Endothelial cell of umbilical vein (primary cell): ENCODE measurements around the gene TMEM229B. TPM values are rescaled to one million over a fixed set of nuclear protein-coding genes. Genes with fewer than 3 reads are reported as not detected.

Source experiments
- BruUV-seq: library from RNA; stranded (reverse); fragments of 400-500 nt; replicated peaks from 2 replicates; lab custom pipeline; 2021; lab: Mats Ljungman, UMichigan
- CTCF ChIA-PET: fragments of 300-600, 350-600 bp; sonication (Branson Sonifier 250); formaldehyde crosslinking; loops from one replicate; lab custom pipeline; 2021; ENCODE audit warnings: antibody characterized with exemption, inconsistent platforms; lab: Charles Lee
- POLR2A ChIA-PET: fragments of 300-600, 350-600 bp; sonication (Branson Sonifier 250); formaldehyde crosslinking; loops from one replicate; lab custom pipeline; 2021; ENCODE audit warnings: antibody characterized with exemption, inconsistent platforms; lab: Charles Lee
- DNase-seq: peaks from one replicate; pipeline ENCODE4 v3.0.0-alpha.2; 2011; ENCODE audit warnings: low read depth, low spot score
- FAIRE-seq: peaks from 2 replicates; lab custom pipeline; 2011; peaks lifted over from hg19 to GRCh38; lab: Jason Lieb, UNC
- H2AFZ ChIP-seq: 2 replicates; pipeline ENCODE4 v1.6.0; 2012; ENCODE audit warnings: low read depth, low read length, control low read depth, inconsistent platforms
- H3K27ac ChIP-seq: 2 replicates; pipeline ENCODE4 v1.5.1; 2011; ENCODE audit warnings: low read depth, mild to moderate bottlenecking, control low read depth, low read length, moderate library complexity; ENCODE audit not compliant: insufficient read depth
- H3K27me3 ChIP-seq, 2 experiments: 2 replicates each; pipeline versions ENCODE4 v1.6.0 to v1.6.1; 2011; ENCODE audit warnings: low read length in 2 of 2, mixed read lengths in 1 of 2; ENCODE audit not compliant: control insufficient read depth in 2 of 2, insufficient read depth in 2 of 2
- H3K36me3 ChIP-seq, 2 experiments: 2 replicates in 1 of 2; 3 replicates in 1 of 2; pipeline ENCODE4 v1.5.1; 2011; ENCODE audit warnings: low read length in 2 of 2, mild to moderate bottlenecking in 1 of 2, moderate library complexity in 1 of 2; ENCODE audit not compliant: control insufficient read depth in 2 of 2, insufficient read depth in 2 of 2; ENCODE audit errors: extremely low read depth in 1 of 2
- H3K4me1 ChIP-seq: 3 replicates; pipeline ENCODE4 v1.5.1; 2011; ENCODE audit warnings: mild to moderate bottlenecking, low read length; ENCODE audit not compliant: control insufficient read depth, insufficient read depth; ENCODE audit errors: extremely low read depth
- H3K4me2 ChIP-seq: 2 replicates; pipeline ENCODE4 v1.6.1; 2011; ENCODE audit warnings: low read length, control low read depth, mixed read lengths; ENCODE audit not compliant: insufficient read depth
- H3K4me3 ChIP-seq, 3 experiments: fragments of 200-600 bp in 1 of 3; sonication (generic), shearing (Covaris generic) in 1 of 3; replicated peaks in 1 of 3; 2 replicates each; pipeline ENCODE4 v1.5.1; 2011 to 2016; ENCODE audit warnings: control low read depth in 3 of 3, low read length in 3 of 3, mild to moderate bottlenecking in 2 of 3, inconsistent platforms in 1 of 3, low read depth in 1 of 3, moderate library complexity in 1 of 3; ENCODE audit not compliant: insufficient read depth in 1 of 3
- H3K79me2 ChIP-seq: 2 replicates; pipeline ENCODE4 v1.6.0; 2012; ENCODE audit warnings: low read length, inconsistent platforms; ENCODE audit not compliant: control insufficient read depth, insufficient read depth
- H3K9ac ChIP-seq: replicated peaks from 2 replicates; pipeline ENCODE3; 2011; ENCODE audit warnings: low read length, control low read depth; ENCODE audit not compliant: insufficient read depth; ENCODE audit errors: extremely low read depth
- H3K9me1 ChIP-seq: replicated peaks from 3 replicates; pipeline ENCODE4 v1.6.0; 2011; ENCODE audit warnings: mild to moderate bottlenecking, low read length; ENCODE audit not compliant: control insufficient read depth, insufficient read depth; ENCODE audit errors: extremely low read depth
- H3K9me3 ChIP-seq: replicated peaks from 2 replicates; pipeline ENCODE4 v1.5.1; 2012; ENCODE audit warnings: low read length, inconsistent platforms; ENCODE audit not compliant: control insufficient read depth, insufficient read depth
- H4K20me1 ChIP-seq: replicated peaks from 2 replicates; pipeline ENCODE3; 2011; ENCODE audit warnings: mild to moderate bottlenecking, low read length; ENCODE audit not compliant: control insufficient read depth, insufficient read depth; ENCODE audit errors: extremely low read depth
- EZH2 ChIP-seq: IDR thresholded peaks from 2 replicates; pipeline ENCODE4 v1.6.1; 2012; ENCODE audit warnings: borderline replicate concordance, low read depth, mild to moderate bottlenecking, moderate library complexity, low read length, inconsistent platforms; ENCODE audit not compliant: severe bottlenecking
- FOS ChIP-seq: IDR thresholded peaks from 2 replicates; pipeline ENCODE4 v1.6.1; 2011; ENCODE audit warnings: mild to moderate bottlenecking, low read length, moderate library complexity, borderline replicate concordance; ENCODE audit not compliant: insufficient read depth
- GATA2 ChIP-seq: IDR thresholded peaks from 2 replicates; pipeline ENCODE4 v1.7.0; 2011; ENCODE audit warnings: low read depth, mild to moderate bottlenecking, moderate library complexity, mixed read lengths, low read length; ENCODE audit not compliant: insufficient read length, insufficient read depth
- JUN ChIP-seq: IDR thresholded peaks from 2 replicates; pipeline ENCODE4 v1.6.1; 2011; ENCODE audit warnings: borderline replicate concordance, low read depth; ENCODE audit not compliant: insufficient read length, insufficient read depth
- MYC ChIP-seq: IDR thresholded peaks from one replicate; pipeline ENCODE4 v1.6.1; 2011; ENCODE audit warnings: mild to moderate bottlenecking, low read depth, low read length
- POLR2A ChIP-seq: IDR thresholded peaks from 2 replicates; pipeline ENCODE4 v1.6.1; 2012; ENCODE audit warnings: low read depth, mild to moderate bottlenecking, control low read depth, low read length
- POLR2AphosphoS5 ChIP-seq: IDR thresholded peaks from 2 replicates; pipeline ENCODE4 v1.6.1; 2012; ENCODE audit warnings: low read depth, mild to moderate bottlenecking, control low read depth, low read length, moderate library complexity; ENCODE audit not compliant: insufficient read depth
- dilution Hi-C: fragments of 300-500 bp; cut with MboI; formaldehyde crosslinking; loops from one replicate; pipeline ENCODE4 v1.15.0; 2019; ENCODE audit warnings: low sequenced_read_pairs; ENCODE audit not compliant: extremely low pct_ligation_motif_present
- intact Hi-C: fragments of 100-400 bp; cut with micrococcal nuclease; formaldehyde crosslinking; loops from one replicate; pipeline ENCODE4 v1.10.0; 2022
- polyA plus RNA-seq, 4 experiments: library from polyadenylated mRNA; depleted of rRNA in 3 of 4; stranded (reverse) in 3 of 4; unstranded in 1 of 4; fragments of >200 nt; gene quantifications; 2 replicates each; pipeline versions ENCODE4 v1.2.1 to v1.2.3, GENCODE V29; 2011 to 2012; ENCODE audit warnings: missing spikeins in 1 of 4
- total RNA-seq: library from RNA; stranded (reverse); gene quantifications from 2 replicates; pipeline ENCODE4 v1.2.3, GENCODE V29; 2021
- TF ChIP-seq, protein P1 (sequence below), 2 donors: IDR thresholded peaks; 1 replicate in 1 of 2; 2 replicates in 1 of 2; pipeline ENCODE4 v1.5.1; 2011; ENCODE audit warnings: low read length in 2 of 2, mild to moderate bottlenecking in 2 of 2, moderate library complexity in 2 of 2, control low read depth in 1 of 2, inconsistent platforms in 1 of 2, low read depth in 1 of 2; ENCODE audit not compliant: insufficient read depth in 1 of 2; ENCODE audit errors: extremely low read depth in 1 of 2
- TF ChIP-seq, protein P2 (sequence below): IDR thresholded peaks from 2 replicates; pipeline ENCODE4 v1.6.1; 2011; ENCODE audit not compliant: insufficient read depth, insufficient read length

TMEM229B gene
- total and polyA plus RNA-seq, 2 donors (not counting 3 experiments of a cell fraction or from before 2014, with no cell fraction given), result 0.03 TPM; not detected in 1

DNA sequence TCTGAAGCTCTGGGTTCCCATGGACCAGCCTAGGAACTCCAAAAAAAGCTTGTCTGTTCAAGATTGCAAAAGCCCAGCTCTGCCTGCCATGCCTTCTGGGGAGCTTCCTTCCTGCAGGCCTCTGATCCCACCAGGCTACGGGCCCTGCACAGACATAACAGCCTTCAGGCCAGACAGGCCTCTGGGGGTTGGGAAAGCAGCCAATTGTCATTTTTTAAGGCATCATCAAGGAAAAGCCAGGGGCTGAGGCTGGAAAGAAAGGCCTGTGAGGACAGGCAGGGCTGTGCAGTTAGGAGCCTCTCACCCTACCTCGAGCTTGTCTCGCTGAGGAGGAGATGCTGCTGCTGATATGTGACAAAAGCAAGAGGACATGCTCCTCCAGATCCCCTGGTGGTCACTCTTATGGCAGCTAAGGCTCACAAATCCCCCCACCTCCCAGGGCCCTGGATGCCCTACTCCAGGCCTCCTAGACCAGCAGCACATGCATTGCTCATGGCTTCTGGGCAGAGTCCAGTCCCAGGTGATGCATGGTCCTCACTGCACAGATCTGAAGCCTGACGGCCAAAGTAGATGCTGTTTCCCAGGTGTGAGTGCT lies 2.9 kb downstream of the TMEM229B start:
- H3K79me2 ChIP-seq, result no peaks in the 10 kb centered on the region
- H3K27ac ChIP-seq, result no peak overlapping the region
- no peaks in the 10 kb centered on the region for H3K9me1 ChIP-seq
- TF ChIP-seq FOS (no peak), MYC (no peak), POLR2A (no peak), GATA2 (no peak), EZH2 (no peak), JUN (no peak), POLR2AphosphoS5 (no peak)
- TF ChIP-seq, protein P1, sequence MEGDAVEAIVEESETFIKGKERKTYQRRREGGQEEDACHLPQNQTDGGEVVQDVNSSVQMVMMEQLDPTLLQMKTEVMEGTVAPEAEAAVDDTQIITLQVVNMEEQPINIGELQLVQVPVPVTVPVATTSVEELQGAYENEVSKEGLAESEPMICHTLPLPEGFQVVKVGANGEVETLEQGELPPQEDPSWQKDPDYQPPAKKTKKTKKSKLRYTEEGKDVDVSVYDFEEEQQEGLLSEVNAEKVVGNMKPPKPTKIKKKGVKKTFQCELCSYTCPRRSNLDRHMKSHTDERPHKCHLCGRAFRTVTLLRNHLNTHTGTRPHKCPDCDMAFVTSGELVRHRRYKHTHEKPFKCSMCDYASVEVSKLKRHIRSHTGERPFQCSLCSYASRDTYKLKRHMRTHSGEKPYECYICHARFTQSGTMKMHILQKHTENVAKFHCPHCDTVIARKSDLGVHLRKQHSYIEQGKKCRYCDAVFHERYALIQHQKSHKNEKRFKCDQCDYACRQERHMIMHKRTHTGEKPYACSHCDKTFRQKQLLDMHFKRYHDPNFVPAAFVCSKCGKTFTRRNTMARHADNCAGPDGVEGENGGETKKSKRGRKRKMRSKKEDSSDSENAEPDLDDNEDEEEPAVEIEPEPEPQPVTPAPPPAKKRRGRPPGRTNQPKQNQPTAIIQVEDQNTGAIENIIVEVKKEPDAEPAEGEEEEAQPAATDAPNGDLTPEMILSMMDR (IDR thresholded peaks at IDR 0.05; ENCODE audit: extremely low read depth in 1 of 2, insufficient read depth in 1 of 2, low read depth in 1 of 2, low read length in 2 of 2), result no peak
- TF ChIP-seq, protein P2, sequence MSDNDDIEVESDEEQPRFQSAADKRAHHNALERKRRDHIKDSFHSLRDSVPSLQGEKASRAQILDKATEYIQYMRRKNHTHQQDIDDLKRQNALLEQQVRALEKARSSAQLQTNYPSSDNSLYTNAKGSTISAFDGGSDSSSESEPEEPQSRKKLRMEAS, result no peak
- dilution Hi-C loops, result no loop called here
- ChIA-PET POLR2A (no interaction called here), CTCF (interaction anchor here (0.7 kb wide), 2 partner anchors 28 to 86 kb away, joined by 3 read pairs; no protein-coding TSS in a partner anchor)
- intact Hi-C loops, result no loop called here
- H3K27me3 ChIP-seq, result no peaks in the 10 kb centered on the region
- FAIRE-seq (no peak), DNase-seq (peak; percentile 12)
- no peak overlapping the region for H2AFZ ChIP-seq
- no peaks in the 10 kb centered on the region for H4K20me1 ChIP-seq
- no peak overlapping the region for H3K4me2 ChIP-seq
- no peaks in the 10 kb centered on the region for H3K9me3 ChIP-seq
- H3K4me1 ChIP-seq, result no peaks in the 10 kb centered on the region
- no peak overlapping the region for H3K4me3 ChIP-seq
- BruUV-seq, result no TSS peak
- H3K36me3 ChIP-seq, result no peaks in the 10 kb centered on the region
- H3K9ac ChIP-seq, result no peak overlapping the region
